RWPE2 (cell line): Measurements from ENCODE around the gene GLDN.

Experiments
- ATAC-seq: fragments of 200-7000 bp; cut with Tn5 transposase; 3 replicates; pipeline ENCODE4 v1.9.1; 2021; ENCODE audit warnings: low read depth
- DNase-seq: peaks from one replicate; pipeline ENCODE4 v3.0.0-alpha.2; 2020; ENCODE audit warnings: low spot score
- H3K27ac ChIP-seq: fragments of 450-650 bp; 2 replicates; pipeline ENCODE4 v1.5.1; 2017; ENCODE audit warnings: mild to moderate bottlenecking; ENCODE audit not compliant: poor library complexity, severe bottlenecking
- H3K27me3 ChIP-seq: fragments of 250-450 bp; sonication (Bioruptor Pico); 2 replicates; pipeline ENCODE4 v1.5.1; 2021; ENCODE audit warnings: mild to moderate bottlenecking, moderate library complexity; ENCODE audit not compliant: insufficient read depth, poor library complexity, severe bottlenecking
- H3K36me3 ChIP-seq: fragments of 250-450 bp; sonication (Bioruptor Pico); 2 replicates; pipeline ENCODE4 v1.5.1; 2020; ENCODE audit warnings: low read depth, mild to moderate bottlenecking, moderate library complexity
- H3K4me1 ChIP-seq: fragments of 250-450 bp; sonication (Bioruptor Pico); 2 replicates; pipeline ENCODE4 v1.5.1; 2021; ENCODE audit warnings: mild to moderate bottlenecking, moderate library complexity; ENCODE audit not compliant: insufficient read depth, poor library complexity, severe bottlenecking
- H3K4me3 ChIP-seq: fragments of 250-450 bp; sonication (Bioruptor Pico); 2 replicates; pipeline ENCODE4 v1.5.1; 2021; ENCODE audit warnings: mild to moderate bottlenecking, moderate library complexity; ENCODE audit not compliant: severe bottlenecking
- H3K9me3 ChIP-seq: fragments of 250-450 bp; sonication (Bioruptor Pico); 2 replicates; pipeline ENCODE4 v1.5.1; 2021; ENCODE audit warnings: mild to moderate bottlenecking, moderate library complexity; ENCODE audit not compliant: severe bottlenecking
- CTCF ChIP-seq: fragments of 450-650 bp; IDR thresholded peaks from one replicate; pipeline ENCODE4 v1.5.1; 2017; ENCODE audit warnings: mild to moderate bottlenecking, moderate library complexity; ENCODE audit not compliant: poor library complexity, severe bottlenecking

GLDN gene

GRCh38 chr15:51396921-51397320 is 55.5 kb downstream of the GLDN start:
- H3K9me3 ChIP-seq = no peaks in the 10 kb centered on the region
- H3K4me1 ChIP-seq = no peaks in the 10 kb centered on the region
- no peak for DNase-seq
- H3K27me3 ChIP-seq = no peaks in the 10 kb centered on the region
- TF ChIP-seq CTCF = no peak
- no peak overlapping the region for H3K4me3 ChIP-seq
- no peaks in the 10 kb centered on the region for H3K36me3 ChIP-seq
- no peak overlapping the region for H3K27ac ChIP-seq
- no peak for ATAC-seq

GRCh38 chr15:51398626-51399025 is 57.2 kb downstream of the GLDN start:
- no peaks in the 10 kb centered on the region for H3K36me3 ChIP-seq
- H3K4me1 ChIP-seq = no peaks in the 10 kb centered on the region
- H3K27me3 ChIP-seq = no peaks in the 10 kb centered on the region
- no peak for ATAC-seq
- no peak for TF ChIP-seq CTCF
- no peak overlapping the region for H3K4me3 ChIP-seq
- H3K27ac ChIP-seq = no peak overlapping the region
- no peaks in the 10 kb centered on the region for H3K9me3 ChIP-seq
- DNase-seq = no peak

GRCh38 chr15:51401051-51401780 is 59.8 kb downstream of the GLDN start:
- Histone ChIP-seq H3K9me3 (no peaks in the 10 kb centered on the region), H3K36me3 (no peaks in the 10 kb centered on the region), H3K27me3 (no peaks in the 10 kb centered on the region), H3K4me3 (no peak overlapping the region), H3K27ac (no peak overlapping the region), H3K4me1 (no peaks in the 10 kb centered on the region)
- no peak for ATAC-seq
- DNase-seq = no peak
- no peak for TF ChIP-seq CTCF

- Histone ChIP-seq H3K36me3 (no peaks in the 10 kb centered on the region), H3K9me3 (no peaks in the 10 kb centered on the region), H3K4me1 (no peaks in the 10 kb centered on the region), H3K27me3 (no peaks in the 10 kb centered on the region), H3K4me3 (no peak overlapping the region), H3K27ac (no peak overlapping the region)
- peak; percentile 80 for TF ChIP-seq CTCF
- peak; percentile 19; the same call in 1 of the 3 replicates for ATAC-seq
- no peak for DNase-seq
Measured at GRCh38 chr15:51401872-51402517, 60.5 kb downstream of the GLDN start.
